ENCODE results near the gene HOXB9. TPM values are rescaled to one million over a fixed set of nuclear protein-coding genes. Genes with fewer than 3 reads are reported as not detected.

Gene HOXB9
- total RNA-seq, 1 donor from 2014 or later: 0.11 TPM

GRCh38 chr17:48622857-48623256 is 3.3 kb downstream of the HOXB9 start:
- peaks cover 24% of the 10 kb centered on the region for H3K9me3 Mint-ChIP-seq (ENCODE audit: unreplicated experiment)
- peaks cover 4% of the 10 kb centered on the region for H3K36me3 Mint-ChIP-seq (ENCODE audit: low read depth, unreplicated experiment)
- H4K20me1 ChIP-seq (ENCODE audit: insufficient read depth, low read length): peaks cover 10% of the 10 kb centered on the region
- no peak for TF ChIP-seq CTCF (IDR thresholded peaks at IDR 0.05; ENCODE audit: insufficient read depth, low read depth, low read length)
- TF ChIP-seq EZH2 (IDR thresholded peaks at IDR 0.05; ENCODE audit: insufficient read depth, low read length): peak; percentile 30
- H3K27ac Mint-ChIP-seq (ENCODE audit: unreplicated experiment): no peak overlapping the region
- peaks cover 11% of the 10 kb centered on the region for H3K4me1 ChIP-seq (ENCODE audit: insufficient read depth, low read length)
- H3K9me3 ChIP-seq (ENCODE audit: insufficient read depth, low read depth, low read length): peaks cover 12% of the 10 kb centered on the region
- no peak overlapping the region for H3K27ac ChIP-seq (ENCODE audit: low read depth, low read length)
- no peak overlapping the region for H3K4me3 ChIP-seq (ENCODE audit: insufficient read depth, low read depth, low read length)
- no peak overlapping the region for H3K4me3 Mint-ChIP-seq (ENCODE audit: unreplicated experiment)
- DNase-seq (ENCODE audit: low read depth) (no peak), FAIRE-seq (no peak)
- H3K4me1 Mint-ChIP-seq (ENCODE audit: low read depth, unreplicated experiment): peaks cover 2% of the 10 kb centered on the region
- no peak overlapping the region for H2AFZ ChIP-seq (ENCODE audit: low read depth, low read length)
- H3K79me2 ChIP-seq (ENCODE audit: insufficient read depth, low read length): no peaks in the 10 kb centered on the region
- H3K36me3 ChIP-seq (ENCODE audit: insufficient read depth, low read length): no peaks in the 10 kb centered on the region
- peaks cover 85% of the 10 kb centered on the region for H3K27me3 Mint-ChIP-seq (ENCODE audit: low read depth, unreplicated experiment)
- no peak overlapping the region for H3K9ac ChIP-seq (ENCODE audit: low read length)
- H3K27me3 ChIP-seq (ENCODE audit: insufficient read depth, low read length): peaks cover 96% of the 10 kb centered on the region
- H3K4me2 ChIP-seq (ENCODE audit: low read length): no peak overlapping the region

DNA sequence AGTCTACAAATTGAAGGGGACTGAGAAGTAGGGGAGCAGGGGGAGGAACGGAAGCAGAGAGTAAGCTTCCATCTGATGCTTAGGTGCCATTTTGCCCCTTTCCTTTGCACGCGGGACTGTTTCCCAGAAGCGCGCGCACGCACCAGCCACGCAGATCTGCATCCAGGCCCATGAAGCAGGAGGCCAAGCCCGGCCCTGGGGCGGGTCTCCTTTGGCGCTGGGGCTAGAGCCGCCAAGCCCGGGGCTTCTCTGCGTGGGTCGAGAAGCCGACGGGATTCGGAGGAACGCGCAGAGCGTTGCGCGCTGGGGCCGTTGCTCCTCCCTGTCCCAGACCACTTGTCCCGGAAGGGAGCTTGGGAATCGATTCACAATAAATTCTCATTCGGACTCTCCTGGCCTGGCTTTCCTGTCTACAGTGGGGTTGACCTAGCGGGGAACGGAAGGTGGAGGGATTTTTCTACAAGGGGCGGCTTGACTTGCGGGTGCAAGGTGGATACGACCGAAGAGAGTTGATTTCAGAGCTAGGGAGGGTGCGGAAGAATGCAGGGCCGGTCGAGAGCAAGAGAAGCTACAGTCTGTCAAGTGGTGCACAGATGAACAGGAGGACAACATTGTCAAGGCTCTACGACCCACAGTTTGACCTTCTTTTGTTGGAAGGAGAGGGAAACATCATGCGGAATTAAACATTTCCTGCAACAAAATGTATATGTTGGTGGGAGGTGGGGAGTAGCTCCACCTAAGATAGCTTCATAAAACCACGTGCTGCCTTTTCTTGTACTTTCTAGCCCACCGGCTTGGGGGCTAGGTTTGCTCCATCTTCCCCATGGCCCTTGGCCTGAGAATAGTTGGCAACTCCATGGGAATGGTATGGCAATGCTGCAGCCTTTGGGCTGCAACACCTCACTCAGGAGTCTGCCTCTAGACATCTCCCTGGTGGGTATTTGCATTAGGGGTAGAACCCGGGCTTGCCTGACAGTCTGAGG is 4.5 kb downstream of the HOXB9 start:
- Histone ChIP-seq H3K27me3 (ENCODE audit: insufficient read depth, low read length) (peaks cover 96% of the 10 kb centered on the region), H2AFZ (ENCODE audit: low read depth, low read length) (no peak overlapping the region), H3K4me2 (ENCODE audit: low read length) (no peak overlapping the region), H3K9me3 (ENCODE audit: insufficient read depth, low read depth, low read length) (peaks cover 8% of the 10 kb centered on the region), H3K79me2 (ENCODE audit: insufficient read depth, low read length) (no peaks in the 10 kb centered on the region), H3K4me1 (ENCODE audit: insufficient read depth, low read length) (peaks cover 11% of the 10 kb centered on the region), H4K20me1 (ENCODE audit: insufficient read depth, low read length) (peaks cover 18% of the 10 kb centered on the region), H3K4me3 (ENCODE audit: insufficient read depth, low read depth, low read length) (no peak overlapping the region), H3K27ac (ENCODE audit: low read depth, low read length) (no peak overlapping the region), H3K9ac (ENCODE audit: low read length) (no peak overlapping the region), H3K36me3 (ENCODE audit: insufficient read depth, low read length) (no peaks in the 10 kb centered on the region)
- FAIRE-seq (no peak), DNase-seq (ENCODE audit: low read depth) (no peak)
- Mint-ChIP-seq H3K4me3 (ENCODE audit: unreplicated experiment) (no peak overlapping the region), H3K4me1 (ENCODE audit: low read depth, unreplicated experiment) (peaks cover 2% of the 10 kb centered on the region), H3K9me3 (ENCODE audit: unreplicated experiment) (peaks cover 21% of the 10 kb centered on the region), H3K27ac (ENCODE audit: unreplicated experiment) (peak overlapping the region; percentile 81), H3K27me3 (ENCODE audit: low read depth, unreplicated experiment) (peaks cover 85% of the 10 kb centered on the region), H3K36me3 (ENCODE audit: low read depth, unreplicated experiment) (peaks cover 4% of the 10 kb centered on the region)
- TF ChIP-seq EZH2 (IDR thresholded peaks at IDR 0.05; ENCODE audit: insufficient read depth, low read length) (peak; percentile 79), CTCF (IDR thresholded peaks at IDR 0.05; ENCODE audit: insufficient read depth, low read depth, low read length) (no peak)

Measured in astrocyte (in vitro differentiated cells and primary cell).